HepG2 (cell line): ENCODE data around the gene CHST3. TPM values are rescaled to one million over a fixed set of nuclear protein-coding genes. Genes with fewer than 3 reads are reported as not detected.
A peak's percentile ranks its signal among the peaks of the same experiment; 100 is the strongest.

Experiments
- ATAC-seq: fragments of 200-7000 bp; cut with Tn5 transposase; 3 replicates; pipeline ENCODE4 v1.9.1; 2020; ENCODE audit warnings: mild to moderate bottlenecking, moderate library complexity
- BruUV-seq: library from RNA; stranded (reverse); fragments of 400-500 nt; replicated peaks from 2 replicates; lab custom pipeline; 2021; lab: Mats Ljungman, UMichigan
- CTCF ChIA-PET: fragments of 300-600 bp; formaldehyde crosslinking; extraction: SDS; loops from one replicate; lab custom pipeline; 2021; ENCODE audit warnings: low total read pairs, inconsistent platforms, low intra/inter-chr PET ratio; lab: Yijun Ruan, JAX
- POLR2A ChIA-PET: fragments of 350-600 bp; sonication (Branson Sonifier 250); formaldehyde crosslinking; loops from one replicate; lab custom pipeline; 2020; ENCODE audit warnings: antibody characterized with exemption, inconsistent platforms; lab: Yijun Ruan, JAX
- DNase-seq: peaks from one replicate; pipeline ENCODE4 v3.0.0-alpha.2; 2015; ENCODE audit warnings: low spot score
- FAIRE-seq: peaks from 3 replicates; lab custom pipeline; 2011; peaks lifted over from hg19 to GRCh38; lab: Jason Lieb, UNC
- H2AFZ ChIP-seq: one replicate; pipeline ENCODE4 v1.6.1; 2011; ENCODE audit warnings: low read length, inconsistent platforms
- H3K27ac ChIP-seq: fragments of 300-600 bp; 3 replicates; pipeline ENCODE4 v1.8.0; 2011; ENCODE audit warnings: mixed run types, mild to moderate bottlenecking, mixed read lengths, low read length, inconsistent platforms; ENCODE audit not compliant: insufficient read depth; ENCODE audit errors: extremely low read length
- H3K27me3 ChIP-seq, 2 experiments: fragments of 200-600 bp in 1 of 2; 2 replicates in 1 of 2; 3 replicates in 1 of 2; pipeline versions ENCODE4 v1.6.0 to v1.8.0; 2011; ENCODE audit warnings: low read length in 2 of 2, mild to moderate bottlenecking in 2 of 2, moderate library complexity in 2 of 2, inconsistent platforms in 1 of 2; ENCODE audit not compliant: insufficient read depth in 2 of 2, control insufficient read depth in 1 of 2
- H3K36me3 ChIP-seq, 2 experiments: fragments of 200-600 bp in 1 of 2; replicated peaks in 1 of 2; 2 replicates in 1 of 2; 3 replicates in 1 of 2; pipeline versions ENCODE4 v1.5.1 to v1.8.0; 2011; ENCODE audit warnings: low read length in 2 of 2, inconsistent platforms in 1 of 2; ENCODE audit not compliant: insufficient read depth in 2 of 2, control insufficient read depth in 1 of 2
- H3K4me1 ChIP-seq: 2 replicates; pipeline ENCODE4 v1.5.1; 2012; ENCODE audit warnings: low read length, inconsistent platforms; ENCODE audit not compliant: insufficient read depth
- H3K4me2 ChIP-seq: 2 replicates; pipeline ENCODE4 v1.6.0; 2011; ENCODE audit warnings: low read depth, low read length, inconsistent platforms
- H3K4me3 ChIP-seq, 3 experiments: fragments of 200-600 bp in 1 of 3; sonication (generic), shearing (Covaris generic) in 1 of 3; replicated peaks in 1 of 3; 2 replicates each; pipeline ENCODE4 v1.5.1; 2011 to 2016; ENCODE audit warnings: low read length in 3 of 3, inconsistent platforms in 2 of 3, low read depth in 2 of 3, mild to moderate bottlenecking in 2 of 3, control low read depth in 1 of 3, mixed read lengths in 1 of 3; ENCODE audit not compliant: insufficient read depth in 1 of 3
- H3K79me2 ChIP-seq: one replicate; pipeline ENCODE4 v1.6.1; 2011; ENCODE audit warnings: low read length, inconsistent platforms; ENCODE audit not compliant: insufficient read depth
- H3K9ac ChIP-seq: 2 replicates; pipeline ENCODE4 v1.6.0; 2011; ENCODE audit warnings: mild to moderate bottlenecking, low read depth, low read length, inconsistent platforms; ENCODE audit not compliant: insufficient read depth
- H3K9me3 ChIP-seq: 2 replicates; pipeline ENCODE4 v1.5.1; 2012; ENCODE audit warnings: mild to moderate bottlenecking, low read length
- H4K20me1 ChIP-seq: 2 replicates; pipeline ENCODE4 v1.6.0; 2011; ENCODE audit warnings: inconsistent platforms, mild to moderate bottlenecking, low read length, moderate library complexity; ENCODE audit not compliant: insufficient read depth
- CBFB ChIP-seq: sonication (generic); formaldehyde crosslinking; IDR thresholded peaks from 2 replicates; pipeline ENCODE4 v1.4.0; 2020; ENCODE audit warnings: missing genetic modification reagents
- CTCF ChIP-seq: sonication (generic); formaldehyde crosslinking; IDR thresholded peaks from 2 replicates; pipeline ENCODE4 v1.5.0; 2020; ENCODE audit warnings: mild to moderate bottlenecking, missing genetic modification reagents, moderate library complexity
- ELK4 ChIP-seq: sonication (generic); formaldehyde crosslinking; IDR thresholded peaks from 2 replicates; pipeline ENCODE4 v1.9.0; 2021; ENCODE audit warnings: missing genetic modification reagents, borderline replicate concordance
- GPN1 ChIP-seq: sonication (generic); formaldehyde crosslinking; IDR thresholded peaks from 2 replicates; pipeline ENCODE4 v1.5.1; 2020; ENCODE audit warnings: missing genetic modification reagents, borderline replicate concordance
- HDAC1 ChIP-seq: sonication (generic); formaldehyde crosslinking; IDR thresholded peaks from 2 replicates; pipeline ENCODE4 v1.5.1; 2020; ENCODE audit warnings: mild to moderate bottlenecking, missing genetic modification reagents
- HOXA9 ChIP-seq: sonication (generic); formaldehyde crosslinking; IDR thresholded peaks from 2 replicates; pipeline ENCODE4 v1.8.1; 2022; ENCODE audit warnings: missing genetic modification reagents, mild to moderate bottlenecking, moderate library complexity, borderline replicate concordance
- KDM6A ChIP-seq: IDR thresholded peaks from 2 replicates; pipeline ENCODE4 v1.6.1; 2016; ENCODE audit warnings: low read depth
- PATZ1 ChIP-seq: sonication (generic); formaldehyde crosslinking; IDR thresholded peaks from 2 replicates; pipeline ENCODE4 v1.4.0; 2020; ENCODE audit warnings: missing genetic modification reagents
- PAX8 ChIP-seq: sonication (generic); formaldehyde crosslinking; IDR thresholded peaks from 2 replicates; pipeline ENCODE4 v1.8.0; 2022; ENCODE audit warnings: mild to moderate bottlenecking, missing genetic modification reagents, borderline replicate concordance
- PCBP2 ChIP-seq: fragments of 200-400 bp; formaldehyde crosslinking; optimal IDR thresholded peaks from 2 replicates; pipeline ENCODE3; 2018; ENCODE audit warnings: low read length, low read depth; ENCODE audit not compliant: poor library complexity, severe bottlenecking
- RORA ChIP-seq: sonication (generic); formaldehyde crosslinking; IDR thresholded peaks from 2 replicates; pipeline ENCODE4 v1.5.0; 2020; ENCODE audit warnings: mild to moderate bottlenecking, missing genetic modification reagents, moderate library complexity
- SMAD3 ChIP-seq: sonication (generic); formaldehyde crosslinking; IDR thresholded peaks from 2 replicates; pipeline ENCODE4 v1.4.0; 2020; ENCODE audit warnings: missing genetic modification reagents
- ZFP37 ChIP-seq: sonication (generic); formaldehyde crosslinking; IDR thresholded peaks from 2 replicates; pipeline ENCODE4 v1.4.0; 2020; ENCODE audit warnings: missing genetic modification reagents, borderline replicate concordance
- ZNF292 ChIP-seq: sonication (generic); formaldehyde crosslinking; IDR thresholded peaks from 2 replicates; pipeline ENCODE4 v1.8.1; 2022; ENCODE audit warnings: mild to moderate bottlenecking, low read depth, missing genetic modification reagents, borderline replicate concordance
- ZNF446 ChIP-seq: sonication (generic); formaldehyde crosslinking; IDR thresholded peaks from 2 replicates; pipeline ENCODE4 v1.5.0; 2020; ENCODE audit warnings: mild to moderate bottlenecking, missing genetic modification reagents
- ZNF781 ChIP-seq: sonication (generic); formaldehyde crosslinking; IDR thresholded peaks from 2 replicates; pipeline ENCODE4 v1.5.1; 2020; ENCODE audit warnings: borderline replicate concordance, mild to moderate bottlenecking, missing genetic modification reagents; ENCODE audit errors: not compliant biosample characterization
- ZNF790 ChIP-seq: sonication (generic); formaldehyde crosslinking; IDR thresholded peaks from 2 replicates; pipeline ENCODE4 v1.8.0; 2022; ENCODE audit warnings: missing genetic modification reagents, mild to moderate bottlenecking, borderline replicate concordance
- ZSCAN30 ChIP-seq: sonication (generic); formaldehyde crosslinking; IDR thresholded peaks from 2 replicates; pipeline ENCODE4 v1.5.0; 2020; ENCODE audit warnings: mild to moderate bottlenecking, missing genetic modification reagents
- WGBS: methylation state at CpG from one replicate; pipeline ENCODE4 v1.1.6; 2017; ENCODE audit warnings: low lambda C conversion rate; 5-methylcytosine and 5-hydroxymethylcytosine counted together
- in situ Hi-C: cut with HindIII; loops from 2 replicates; pipeline ENCODE4 v1.10.0; 2017; ENCODE audit warnings: low pct_unique_long_range_greater_than_20kb; ENCODE audit not compliant: extremely low pct_ligation_motif_present
- intact Hi-C: fragments of 100-400 bp; cut with micrococcal nuclease; formaldehyde crosslinking; loops from one replicate; pipeline ENCODE4 v1.10.0; 2022; ENCODE audit not compliant: unreplicated experiment
- polyA plus RNA-seq, 8 experiments: library from polyadenylated mRNA; depleted of rRNA in 3 of 8; stranded (reverse) in 7 of 8; unstranded in 1 of 8; fragments of >200 nt; fragmentation: Illumina TruSeq in 4 of 8; extraction: Trizol in 4 of 8; gene quantifications; 2 replicates each; pipeline versions ENCODE4 v1.2.1 to v1.2.3, GENCODE V29; 2011 to 2016; ENCODE audit warnings: low read depth in 4 of 8, missing spikeins in 1 of 8, mixed read lengths in 1 of 8; ENCODE audit not compliant: insufficient read depth in 1 of 8
- total RNA-seq, 5 experiments: library from RNA; depleted of rRNA; stranded (reverse); fragments of >200 nt; fragmentation: Illumina TruSeq; extraction: Trizol; gene quantifications; 2 replicates each; pipeline ENCODE4 v1.2.3, GENCODE V29; 2016; ENCODE audit warnings: low read depth in 1 of 5

CHST3 gene
- total and polyA plus RNA-seq, 2 of the 13 experiments (the other 11 are each of a cell fraction or from before 2014, with no cell fraction given) = 7.2 to 18.7 TPM

GRCh38 chr10:71981876-71982230, 17.7 kb downstream of the CHST3 start (continued):
- TF ChIP-seq ZSCAN30 (CRISPR knock-in tag) (no peak), PCBP2 (no peak), ZNF446 (CRISPR knock-in tag) (no peak), CBFB (CRISPR knock-in tag) (no peak), SMAD3 (CRISPR knock-in tag) (no peak), RORA (CRISPR knock-in tag) (no peak), ZFP37 (CRISPR knock-in tag) (no peak), HDAC1 (CRISPR knock-in tag) (no peak), PAX8 (CRISPR knock-in tag) (no peak), ELK4 (no peak), HOXA9 (CRISPR knock-in tag) (no peak)
- TF ChIP-seq, all 625 proteins: peak for 0

- FAIRE-seq = no peak
- peaks cover 100% of the 10 kb centered on the region for H3K4me1 ChIP-seq
- intact Hi-C loops = no loop called here
- peak overlapping the region; percentile 60; the same call in 1 of the 2 replicates for H3K9ac ChIP-seq
- no peaks in the 10 kb centered on the region for H4K20me1 ChIP-seq
- no peak for DNase-seq
- no peak for ATAC-seq
- ChIA-PET POLR2A (interaction anchor here (1.4 to 1.9 kb wide), 3 partner anchors 19 to 62 kb away, joined by 5 to 10 read pairs (median 9); partner anchors contain the start of gene CHST3), CTCF (no interaction called here)
- H3K27me3 ChIP-seq = no peaks in the 10 kb centered on the region
- in situ Hi-C loops = loop anchor here (5.0 kb wide), 1 partner anchor 50 kb away; no protein-coding TSS in a partner anchor
- H3K27ac ChIP-seq = peak overlapping the region; percentile 73
- H3K9me3 ChIP-seq = no peaks in the 10 kb centered on the region
- H3K36me3 ChIP-seq = peaks cover 0 to 3% of the 10 kb centered on the region in 2 experiments; a peak in 2 of 5 replicates
- H3K79me2 ChIP-seq = peaks cover 77% of the 10 kb centered on the region
- H3K4me2 ChIP-seq = no peak overlapping the region
- no peak overlapping the region for H3K4me3 ChIP-seq
- no peak overlapping the region for H2AFZ ChIP-seq
- WGBS = 98% methylated on average over 8 of the region's 10 CpGs
- no TSS peak for BruUV-seq
- TF ChIP-seq ZNF781 (no peak), KDM6A (CRISPR knock-in tag) (no peak), CTCF (CRISPR knock-in tag) (peak; percentile 41; the same call in 1 of the 2 replicates), ZNF790 (CRISPR knock-in tag) (no peak), PATZ1 (CRISPR knock-in tag) (peak; percentile 36; the same call in 1 of the 2 replicates), ZNF292 (no peak), GPN1 (CRISPR knock-in tag) (no peak)
Measured at GRCh38 chr10:71982269-71983178, 18.3 kb downstream of the CHST3 start.
